ENCODE measurements around the gene LETM1.
A peak's percentile ranks its signal among the peaks of the same experiment; 100 is the strongest.

LETM1 gene

DNA sequence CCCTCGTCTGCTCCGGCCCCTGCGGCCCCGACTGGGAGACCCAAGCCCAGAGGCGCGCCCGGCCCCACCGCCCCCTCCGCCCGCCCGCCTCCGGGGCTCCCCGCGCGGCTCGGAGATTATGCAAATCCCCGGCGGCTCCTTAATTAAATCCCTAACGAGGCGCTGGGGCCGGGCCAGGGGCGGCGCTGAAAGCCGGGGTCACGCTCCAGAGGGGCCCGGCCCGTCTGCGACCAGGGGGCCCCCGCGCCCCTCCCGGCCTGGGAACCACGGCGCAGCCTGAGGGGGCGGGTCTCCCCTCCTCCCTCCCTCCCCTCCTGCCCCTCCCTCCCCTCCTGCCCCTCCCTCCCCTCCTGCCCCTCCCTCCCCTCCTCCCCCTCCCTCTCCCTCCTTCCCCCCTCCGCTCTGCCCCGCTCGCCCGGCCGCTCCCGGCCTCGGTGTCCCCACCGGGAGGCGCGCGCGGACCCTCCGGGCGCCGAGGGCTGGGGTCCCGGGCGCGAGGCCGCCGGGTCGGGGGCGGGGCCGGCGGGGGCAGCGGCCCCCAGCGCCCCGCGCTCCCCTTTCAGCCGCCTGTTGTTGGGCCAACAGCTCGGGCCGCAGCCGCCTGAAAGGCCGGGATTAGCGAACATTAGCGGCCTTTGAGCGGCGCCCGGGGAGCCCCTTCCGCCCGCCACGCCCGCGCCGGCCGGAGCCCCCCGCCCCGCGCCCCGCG is 88.7 kb downstream of the LETM1 start:
- H3K9me3 Mint-ChIP-seq, result no peaks in the 10 kb centered on the region
- DNase-seq (ENCODE audit: low spot score in 2 of 2) (no peak), ATAC-seq (no peak)
- peak overlapping the region; percentile 55 for H3K4me3 Mint-ChIP-seq
- no peaks in the 10 kb centered on the region for H3K36me3 Mint-ChIP-seq
- no peak overlapping the region for H3K27ac Mint-ChIP-seq
- H3K4me1 Mint-ChIP-seq, result peaks cover 5% of the 10 kb centered on the region

DNA sequence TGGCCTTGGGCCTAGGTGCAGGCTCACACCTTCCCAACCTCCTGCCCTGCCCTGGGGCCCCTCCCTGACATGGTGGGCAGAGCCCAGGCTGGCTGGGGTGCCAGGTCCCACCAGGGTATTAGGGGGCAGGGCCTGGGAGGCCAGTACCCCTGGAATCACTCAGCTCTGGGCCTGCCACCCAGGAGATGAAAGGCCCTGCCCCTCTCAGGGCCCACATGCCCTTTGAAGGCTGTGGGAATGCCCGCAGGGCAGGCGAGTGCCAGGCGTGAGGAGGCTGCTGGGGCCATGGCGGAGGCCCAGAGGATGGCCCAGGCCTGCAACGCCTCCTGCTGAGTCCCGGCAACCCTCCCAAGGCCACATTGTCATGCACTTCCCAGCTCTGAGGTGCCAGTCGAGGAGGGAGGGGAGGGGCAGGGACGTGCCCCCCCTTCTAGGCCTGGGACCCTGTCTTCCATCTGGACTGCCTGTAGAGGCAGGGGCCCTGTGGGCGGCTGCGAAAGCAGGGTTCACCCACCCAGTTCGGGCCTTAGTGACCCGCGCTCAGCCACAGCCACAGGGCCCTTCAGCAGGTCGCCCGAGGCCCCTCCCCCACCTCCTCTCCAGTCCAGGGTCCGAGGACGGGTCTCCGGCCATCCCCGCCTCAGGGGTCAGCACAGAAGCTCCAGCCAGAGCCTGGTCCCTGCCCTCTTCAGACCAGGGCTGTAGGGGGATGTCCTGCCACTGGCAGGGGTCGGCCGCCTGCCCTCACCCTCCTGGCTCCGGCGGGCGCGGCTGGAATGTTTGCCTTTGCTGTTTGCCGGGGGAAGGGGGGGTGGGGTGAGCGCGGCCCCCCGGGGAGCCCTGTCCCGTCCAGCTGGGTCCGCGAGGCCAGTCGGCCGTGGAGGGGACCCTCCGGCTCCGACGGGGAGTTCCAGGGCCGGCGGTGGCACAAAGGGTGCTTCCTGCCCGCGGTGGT is 89.6 kb downstream of the LETM1 start:
- ATAC-seq, result peak; percentile 1
- Mint-ChIP-seq H3K27ac (no peak overlapping the region), H3K4me1 (peaks cover 5% of the 10 kb centered on the region), H3K9me3 (no peaks in the 10 kb centered on the region), H3K36me3 (no peaks in the 10 kb centered on the region), H3K4me3 (no peak overlapping the region)
- no peak for DNase-seq (ENCODE audit: low spot score in 2 of 2)

DNA sequence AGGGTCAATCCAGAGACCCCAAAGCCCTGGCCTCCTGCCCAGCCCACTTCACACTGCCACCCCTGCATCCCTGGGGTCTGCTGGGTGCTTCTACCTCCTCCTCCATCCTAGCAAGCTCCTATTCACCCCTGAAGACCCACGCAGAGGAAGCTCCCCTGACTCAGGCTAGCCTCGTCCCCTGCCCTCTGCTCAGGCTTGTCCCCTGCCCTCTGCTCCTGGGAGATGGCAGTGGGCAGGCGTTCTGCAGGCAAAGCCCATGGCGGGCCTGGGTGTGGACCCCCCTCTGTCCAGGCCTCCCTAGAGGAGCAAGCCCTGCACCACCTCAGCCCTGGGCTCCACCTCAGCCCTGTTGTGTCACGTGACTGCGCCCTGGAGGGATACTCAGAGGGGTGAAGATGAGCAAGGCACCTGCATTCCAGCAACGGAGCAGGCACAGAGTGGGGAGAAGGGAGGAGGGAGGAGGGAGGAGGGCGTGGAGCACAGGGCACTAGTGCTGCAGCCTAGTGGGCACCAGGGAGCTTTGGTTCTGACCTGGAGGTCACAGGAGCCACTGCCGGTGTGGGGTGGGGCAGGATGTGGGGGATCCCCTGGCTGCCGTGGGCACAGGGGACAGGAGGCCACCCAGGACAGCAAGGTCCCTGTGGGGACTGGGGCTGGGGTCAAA is 90.4 kb downstream of the LETM1 start:
- H3K36me3 Mint-ChIP-seq, result no peaks in the 10 kb centered on the region
- DNase-seq (ENCODE audit: low spot score in 2 of 2) (no peak), ATAC-seq (no peak)
- no peak overlapping the region for H3K27ac Mint-ChIP-seq
- H3K4me1 Mint-ChIP-seq, result peaks cover 5% of the 10 kb centered on the region
- H3K4me3 Mint-ChIP-seq, result no peak overlapping the region
- H3K9me3 Mint-ChIP-seq, result no peaks in the 10 kb centered on the region

DNA sequence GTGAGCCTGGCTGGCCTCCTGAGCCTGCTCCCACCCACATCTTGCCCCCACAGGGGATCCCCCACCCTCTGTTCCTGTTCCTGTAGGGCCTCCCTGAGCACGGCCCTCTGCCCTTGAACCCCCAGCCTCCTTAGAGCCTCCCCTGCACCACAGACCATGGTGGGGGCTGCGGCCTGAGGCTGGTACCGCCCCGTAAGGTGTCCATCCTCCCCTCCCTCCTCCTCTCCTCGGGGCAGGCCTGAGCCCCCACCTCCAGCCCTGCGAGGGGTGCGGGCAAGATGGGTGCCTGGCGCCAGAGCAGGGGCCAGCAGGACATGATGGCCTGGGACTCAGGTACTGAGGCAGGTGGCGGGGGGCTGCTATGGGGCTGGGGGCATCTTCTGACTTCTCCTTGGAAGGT is 91.3 kb downstream of the LETM1 start:
- ATAC-seq, result no peak
- Mint-ChIP-seq H3K4me3 (no peak overlapping the region), H3K27ac (no peak overlapping the region), H3K9me3 (no peaks in the 10 kb centered on the region), H3K4me1 (peaks cover 5% of the 10 kb centered on the region), H3K36me3 (no peaks in the 10 kb centered on the region)
- no peak for DNase-seq (ENCODE audit: low spot score in 2 of 2)

DNA sequence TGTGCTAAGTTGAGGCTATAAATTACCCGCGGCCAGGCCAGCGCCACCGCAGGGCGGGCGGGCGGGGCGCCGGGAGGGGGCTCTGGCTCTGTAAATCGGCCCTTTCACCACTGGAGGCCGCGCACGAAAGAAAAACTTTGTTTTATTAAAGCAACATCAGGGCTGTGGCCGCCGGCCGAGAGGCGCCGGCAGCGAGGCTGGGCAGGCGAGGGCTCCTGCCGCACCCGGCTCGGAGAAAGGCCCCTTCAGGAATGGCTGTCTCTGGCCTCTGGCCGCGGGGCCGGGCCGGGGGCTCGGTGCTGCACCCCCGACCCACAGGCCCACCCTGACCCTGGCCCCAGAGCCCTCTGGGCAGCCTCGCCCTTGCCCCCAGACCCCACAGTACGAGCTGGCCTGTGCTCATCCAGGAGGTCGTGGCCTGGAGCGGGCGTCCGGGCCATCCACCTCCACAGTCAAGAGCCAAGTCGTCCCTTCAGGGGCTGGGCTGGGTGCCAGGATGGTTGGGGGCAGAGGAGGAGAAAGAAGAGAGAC is 92.3 kb downstream of the LETM1 start:
- Mint-ChIP-seq H3K4me3 (no peak overlapping the region), H3K27ac (no peak overlapping the region), H3K9me3 (no peaks in the 10 kb centered on the region), H3K4me1 (peaks cover 4% of the 10 kb centered on the region), H3K36me3 (no peaks in the 10 kb centered on the region)
- ATAC-seq (no peak), DNase-seq (ENCODE audit: low spot score in 2 of 2) (no peak)

DNA sequence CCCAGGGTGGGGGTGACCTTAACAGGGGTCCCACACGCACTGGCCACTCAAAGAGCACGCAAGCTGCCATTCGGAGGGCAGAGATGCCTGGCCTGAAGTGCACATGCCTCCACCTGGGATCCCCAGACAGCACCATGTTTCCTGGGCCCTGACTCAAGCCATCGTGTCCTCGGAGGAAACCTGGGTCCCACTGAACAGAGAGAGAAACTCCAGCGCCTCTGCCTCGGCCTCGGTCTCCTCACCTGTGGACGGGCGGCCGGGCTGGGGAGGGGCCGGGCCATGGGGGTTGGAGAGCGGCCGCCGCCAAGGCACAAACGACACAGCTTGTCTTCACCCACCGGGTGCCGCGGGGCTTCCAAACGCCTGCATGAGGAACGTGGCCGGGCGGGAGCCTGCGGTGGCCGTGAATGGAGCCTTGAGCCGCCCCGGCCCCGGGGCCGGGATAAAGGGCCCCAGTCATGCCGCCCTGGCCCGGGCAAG is 92.8 kb downstream of the LETM1 start:
- no peak overlapping the region for H3K27ac Mint-ChIP-seq
- H3K4me3 Mint-ChIP-seq, result no peak overlapping the region
- DNase-seq (ENCODE audit: low spot score in 2 of 2) (no peak), ATAC-seq (no peak)
- H3K36me3 Mint-ChIP-seq, result no peaks in the 10 kb centered on the region
- H3K4me1 Mint-ChIP-seq, result no peaks in the 10 kb centered on the region
- no peaks in the 10 kb centered on the region for H3K9me3 Mint-ChIP-seq

DNA sequence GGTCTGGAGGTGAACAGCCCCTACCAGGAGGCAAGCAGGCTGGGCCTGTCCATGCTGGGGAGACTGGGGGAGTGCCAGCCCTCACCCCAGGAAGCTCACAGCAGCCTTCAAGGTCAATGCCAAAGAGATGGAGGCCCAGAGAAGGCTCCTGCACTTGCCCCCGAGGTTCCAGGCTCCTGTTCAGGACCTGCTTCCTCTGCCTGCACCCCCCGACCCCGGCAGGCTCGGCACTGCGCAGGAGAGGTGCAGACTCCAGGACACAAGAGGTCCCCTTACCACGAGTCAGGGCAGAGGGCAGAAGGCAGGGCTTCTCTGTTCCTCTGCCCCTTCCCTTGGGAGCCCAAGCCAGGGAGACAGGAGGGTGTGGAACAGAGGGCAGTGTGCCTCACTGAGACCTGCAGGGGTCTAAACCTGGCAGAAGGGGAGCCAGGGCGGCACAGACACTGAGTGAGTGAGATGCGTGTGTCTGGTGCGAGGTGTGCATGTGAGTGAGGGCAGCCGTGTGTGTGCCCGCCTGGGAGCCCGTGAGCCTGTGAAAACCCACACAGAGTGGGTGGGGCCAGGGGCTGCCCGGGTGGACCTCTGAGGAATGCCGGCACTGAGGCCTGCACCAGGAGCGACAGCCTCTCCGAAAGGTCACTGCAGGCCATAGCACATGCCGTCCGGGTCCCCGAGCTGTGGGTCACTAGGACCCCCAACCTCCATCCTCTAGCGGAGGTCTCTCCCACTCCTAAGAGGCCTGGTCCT is 93.5 kb downstream of the LETM1 start:
- ATAC-seq, result no peak
- H3K4me3 Mint-ChIP-seq, result no peak overlapping the region
- H3K9me3 Mint-ChIP-seq, result no peaks in the 10 kb centered on the region
- H3K4me1 Mint-ChIP-seq, result no peaks in the 10 kb centered on the region
- H3K27ac Mint-ChIP-seq, result peak overlapping the region; percentile 20
- no peak for DNase-seq (ENCODE audit: low spot score in 2 of 2)
- no peaks in the 10 kb centered on the region for H3K36me3 Mint-ChIP-seq
